ENCODE measurements around the gene IGFBP5. TPM values are rescaled to one million over a fixed set of nuclear protein-coding genes. Genes with fewer than 3 reads are reported as not detected.

Gene IGFBP5
- total RNA-seq, 2 experiments from 2014 or later = not detected

GRCh38 chr2:216643986-216644659 lies 51.2 kb downstream of the IGFBP5 start:
- H3K79me2 ChIP-seq (ENCODE audit: insufficient read depth, low read depth, low read length) = no peaks in the 10 kb centered on the region
- no peaks in the 10 kb centered on the region; the same call in 1 of the 2 replicates for H3K9me3 ChIP-seq (ENCODE audit: low read length)
- no peak for DNase-seq (ENCODE audit: low spot score)
- H2AFZ ChIP-seq (ENCODE audit: low read length) = peak overlapping the region; percentile 69; the same call in 1 of the 2 replicates
- H3K27ac ChIP-seq (ENCODE audit: low read depth, low read length, poor library complexity, severe bottlenecking) = no peak overlapping the region
- no peaks in the 10 kb centered on the region for H3K9me2 ChIP-seq (ENCODE audit: insufficient read depth, low read length)
- ChIA-PET POLR2A (interaction anchor here (0.7 to 0.9 kb wide), 3 partner anchors 20 to 351 kb away, joined by 3 read pairs; no protein-coding TSS in a partner anchor), CTCF (ENCODE audit: unreplicated experiment) (interaction anchor here (0.5 kb wide), 1 partner anchor 41 kb away, joined by 6 read pairs; no protein-coding TSS in a partner anchor)
- H3K36me3 ChIP-seq (ENCODE audit: insufficient read depth, low read length) = no peaks in the 10 kb centered on the region
- no peak overlapping the region for H3K4me3 ChIP-seq (ENCODE audit: low read depth, low read length, poor library complexity, severe bottlenecking)
- H3K4me2 ChIP-seq (ENCODE audit: low read length) = no peak overlapping the region
- intact Hi-C loops (cut with micrococcal nuclease; ENCODE audit: unreplicated experiment) = no loop called here
- H4K20me1 ChIP-seq (ENCODE audit: insufficient read depth, low read length) = no peaks in the 10 kb centered on the region
- BruUV-seq (replicated peaks) = no TSS peak
- TF ChIP-seq CTCF (conservative IDR thresholded peaks at IDR 0.05; ENCODE audit: low read length) = no peak
- H3K4me1 ChIP-seq (ENCODE audit: insufficient read depth, low read length, poor library complexity, severe bottlenecking) = peaks cover 5% of the 10 kb centered on the region

GRCh38 chr2:216637472-216637871 lies 57.9 kb downstream of the IGFBP5 start:
- H3K4me1 ChIP-seq (ENCODE audit: insufficient read depth, low read length, poor library complexity, severe bottlenecking) = no peaks in the 10 kb centered on the region
- no TSS peak for BruUV-seq (replicated peaks)
- intact Hi-C loops (cut with micrococcal nuclease; ENCODE audit: unreplicated experiment) = no loop called here
- no peak for DNase-seq (ENCODE audit: low spot score)
- POLR2A ChIA-PET = no interaction called here
- H3K79me2 ChIP-seq (ENCODE audit: insufficient read depth, low read depth, low read length) = no peaks in the 10 kb centered on the region
- no peak overlapping the region for H2AFZ ChIP-seq (ENCODE audit: low read length)
- CTCF ChIA-PET (ENCODE audit: unreplicated experiment) = no interaction called here
- H3K4me3 ChIP-seq (ENCODE audit: low read depth, low read length, poor library complexity, severe bottlenecking) = no peak overlapping the region
- H3K4me2 ChIP-seq (ENCODE audit: low read length) = no peak overlapping the region
- no peaks in the 10 kb centered on the region for H4K20me1 ChIP-seq (ENCODE audit: insufficient read depth, low read length)
- H3K9me3 ChIP-seq (ENCODE audit: low read length) = no peaks in the 10 kb centered on the region
- H3K9me2 ChIP-seq (ENCODE audit: insufficient read depth, low read length) = no peaks in the 10 kb centered on the region
- TF ChIP-seq EZH2phosphoT487 (IDR thresholded peaks at IDR 0.05; ENCODE audit: borderline replicate concordance, low read depth, low read length) = no peak
- H3K27ac ChIP-seq (ENCODE audit: low read depth, low read length, poor library complexity, severe bottlenecking) = no peak overlapping the region
- H3K36me3 ChIP-seq (ENCODE audit: insufficient read depth, low read length) = no peaks in the 10 kb centered on the region

GRCh38 chr2:216636551-216637450 lies 58.5 kb downstream of the IGFBP5 start:
- ChIA-PET CTCF (ENCODE audit: unreplicated experiment) (no interaction called here), POLR2A (no interaction called here)
- TF ChIP-seq EZH2phosphoT487 (IDR thresholded peaks at IDR 0.05; ENCODE audit: borderline replicate concordance, low read depth, low read length) (no peak), CTCF (conservative IDR thresholded peaks at IDR 0.05; ENCODE audit: low read length) (no peak)
- Histone ChIP-seq H3K4me1 (ENCODE audit: insufficient read depth, low read length, poor library complexity, severe bottlenecking) (no peaks in the 10 kb centered on the region), H2AFZ (ENCODE audit: low read length) (no peak overlapping the region), H3K4me2 (ENCODE audit: low read length) (no peak overlapping the region), H3K36me3 (ENCODE audit: insufficient read depth, low read length) (no peaks in the 10 kb centered on the region), H3K4me3 (ENCODE audit: low read depth, low read length, poor library complexity, severe bottlenecking) (no peak overlapping the region), H3K79me2 (ENCODE audit: insufficient read depth, low read depth, low read length) (no peaks in the 10 kb centered on the region), H3K9me3 (ENCODE audit: low read length) (no peaks in the 10 kb centered on the region), H3K9me2 (ENCODE audit: insufficient read depth, low read length) (no peaks in the 10 kb centered on the region), H3K27ac (ENCODE audit: low read depth, low read length, poor library complexity, severe bottlenecking) (no peak overlapping the region), H4K20me1 (ENCODE audit: insufficient read depth, low read length) (no peaks in the 10 kb centered on the region)
- DNase-seq (ENCODE audit: low spot score) = no peak
- BruUV-seq (replicated peaks) = no TSS peak
- intact Hi-C loops (cut with micrococcal nuclease; ENCODE audit: unreplicated experiment) = no loop called here
